ENCODE results near the gene ALDH1B1.

DNA sequence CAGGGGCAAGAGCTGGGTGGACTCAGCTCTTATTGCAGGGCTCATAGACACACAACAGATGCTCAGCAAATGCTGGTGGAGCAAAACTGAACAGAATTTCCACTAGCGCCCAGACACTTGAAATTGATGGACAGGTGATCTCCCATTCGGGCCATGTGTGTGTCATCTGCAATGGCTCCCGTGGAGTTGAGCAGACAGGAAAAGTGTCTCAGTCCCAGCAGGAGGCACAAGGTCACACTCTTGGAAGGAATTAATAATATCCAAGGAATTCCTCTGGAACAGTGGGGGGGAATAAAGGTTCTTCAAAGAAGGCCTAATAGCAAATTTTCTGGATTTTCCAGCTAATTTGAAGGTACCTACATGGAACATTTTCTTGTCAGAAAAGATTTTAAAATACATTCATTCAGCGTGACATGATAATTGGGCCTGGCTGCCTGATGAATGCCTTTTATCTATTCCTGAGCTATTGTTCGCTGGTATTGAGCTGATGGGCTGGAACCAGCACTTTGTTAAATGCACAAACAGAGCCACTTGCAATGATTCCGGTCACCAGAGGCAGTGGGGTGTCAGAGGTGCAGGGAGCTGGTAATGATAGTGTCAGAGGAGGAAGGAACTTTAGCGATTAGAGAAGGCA, 31.5 kb upstream of the ALDH1B1 start:
- TF ChIP-seq CTCF (IDR thresholded peaks at IDR 0.05) (no peak), EP300 (IDR thresholded peaks at IDR 0.05) (no peak)

Measured in suprapubic skin (tissue), 3 donors.